Calu3 (cell line): ENCODE results near the gene SLIT1. TPM values are rescaled to one million over a fixed set of nuclear protein-coding genes. Genes with fewer than 3 reads are reported as not detected.

Source experiments
- BruUV-seq: library from RNA; stranded (reverse); fragments of 400-500 nt; replicated peaks from 2 replicates; lab custom pipeline; 2021; lab: Mats Ljungman, UMichigan
- CTCF ChIA-PET: fragments of 300-600 bp; sonication (Branson Sonifier 250); formaldehyde crosslinking; loops from one replicate; lab custom pipeline; 2022; ENCODE audit warnings: antibody characterized with exemption; lab: Charles Lee
- DNase-seq: peaks from one replicate; pipeline ENCODE4 v3.0.0; 2022
- H3K27ac Mint-ChIP-seq: one replicate; pipeline ENCODE4 v1.8.0; 2022; ENCODE audit warnings: mixed read lengths; ENCODE audit not compliant: unreplicated experiment
- H3K27me3 Mint-ChIP-seq: one replicate; pipeline ENCODE4 v1.8.0; 2022; ENCODE audit warnings: mixed read lengths; ENCODE audit not compliant: unreplicated experiment
- H3K36me3 Mint-ChIP-seq: one replicate; pipeline ENCODE4 v1.8.0; 2022; ENCODE audit warnings: mild to moderate bottlenecking, moderate library complexity, mixed read lengths; ENCODE audit not compliant: insufficient read depth, unreplicated experiment
- H3K4me1 Mint-ChIP-seq: one replicate; pipeline ENCODE4 v1.8.0; 2022; ENCODE audit warnings: mild to moderate bottlenecking, low read depth, mixed read lengths; ENCODE audit not compliant: unreplicated experiment
- H3K4me3 Mint-ChIP-seq: one replicate; pipeline ENCODE4 v1.8.0; 2022; ENCODE audit warnings: mild to moderate bottlenecking, low read depth, moderate library complexity, mixed read lengths; ENCODE audit not compliant: unreplicated experiment
- H3K9me3 Mint-ChIP-seq: one replicate; pipeline ENCODE4 v1.8.0; 2022; ENCODE audit warnings: low read depth, mixed read lengths; ENCODE audit not compliant: unreplicated experiment
- intact Hi-C: fragments of 100-400 bp; cut with micrococcal nuclease; formaldehyde crosslinking; loops from one replicate; pipeline ENCODE4 v1.10.0; 2022; ENCODE audit not compliant: unreplicated experiment
- total RNA-seq: library from RNA; stranded (reverse); gene quantifications from 2 replicates; pipeline ENCODE4 v1.2.3, GENCODE V29; 2022
- TF ChIP-seq, protein P1 (sequence below): fragments of 200-600 bp; IDR thresholded peaks from one replicate; pipeline ENCODE4 v1.8.0; 2022; ENCODE audit warnings: antibody characterized with exemption; ENCODE audit not compliant: unreplicated experiment

SLIT1 gene
- total RNA-seq, 1 experiment from 2014 or later = not detected

DNA sequence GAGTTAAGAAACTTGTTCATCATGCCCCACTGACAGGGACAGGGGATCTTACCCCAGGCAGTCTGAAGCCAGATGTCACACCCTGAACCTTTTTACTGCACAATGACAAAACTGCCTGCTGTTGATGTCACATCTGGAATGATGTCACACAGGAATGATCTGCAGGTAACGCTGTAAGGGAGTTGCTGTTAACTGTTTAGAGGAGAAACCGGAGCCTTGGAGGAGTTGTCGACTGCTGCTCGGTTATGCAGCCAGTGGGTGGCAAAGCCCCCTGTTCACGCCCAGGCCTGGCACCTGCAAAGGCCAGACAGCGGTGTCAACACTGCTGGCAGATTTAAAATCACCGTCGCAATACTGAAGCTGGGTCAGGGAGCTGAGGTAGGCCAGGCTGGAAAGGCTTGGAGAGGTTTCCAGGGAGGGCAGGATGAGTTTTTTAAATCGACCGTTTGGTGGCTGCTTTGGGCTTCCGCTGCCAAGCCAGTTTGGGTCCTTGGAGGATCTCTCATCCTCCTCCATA lies 10.0 kb upstream of the SLIT1 start:
- no peaks in the 10 kb centered on the region for H3K36me3 Mint-ChIP-seq
- H3K27ac Mint-ChIP-seq = no peak overlapping the region
- intact Hi-C loops = no loop called here
- peaks cover 41% of the 10 kb centered on the region for H3K27me3 Mint-ChIP-seq
- peak overlapping the region; percentile 58 for H3K4me3 Mint-ChIP-seq
- H3K4me1 Mint-ChIP-seq = no peaks in the 10 kb centered on the region
- TF ChIP-seq, protein P1, sequence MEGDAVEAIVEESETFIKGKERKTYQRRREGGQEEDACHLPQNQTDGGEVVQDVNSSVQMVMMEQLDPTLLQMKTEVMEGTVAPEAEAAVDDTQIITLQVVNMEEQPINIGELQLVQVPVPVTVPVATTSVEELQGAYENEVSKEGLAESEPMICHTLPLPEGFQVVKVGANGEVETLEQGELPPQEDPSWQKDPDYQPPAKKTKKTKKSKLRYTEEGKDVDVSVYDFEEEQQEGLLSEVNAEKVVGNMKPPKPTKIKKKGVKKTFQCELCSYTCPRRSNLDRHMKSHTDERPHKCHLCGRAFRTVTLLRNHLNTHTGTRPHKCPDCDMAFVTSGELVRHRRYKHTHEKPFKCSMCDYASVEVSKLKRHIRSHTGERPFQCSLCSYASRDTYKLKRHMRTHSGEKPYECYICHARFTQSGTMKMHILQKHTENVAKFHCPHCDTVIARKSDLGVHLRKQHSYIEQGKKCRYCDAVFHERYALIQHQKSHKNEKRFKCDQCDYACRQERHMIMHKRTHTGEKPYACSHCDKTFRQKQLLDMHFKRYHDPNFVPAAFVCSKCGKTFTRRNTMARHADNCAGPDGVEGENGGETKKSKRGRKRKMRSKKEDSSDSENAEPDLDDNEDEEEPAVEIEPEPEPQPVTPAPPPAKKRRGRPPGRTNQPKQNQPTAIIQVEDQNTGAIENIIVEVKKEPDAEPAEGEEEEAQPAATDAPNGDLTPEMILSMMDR = no peak
- H3K9me3 Mint-ChIP-seq = no peaks in the 10 kb centered on the region
- no TSS peak for BruUV-seq
- no peak for DNase-seq
- CTCF ChIA-PET = interaction anchor here (0.6 to 1.3 kb wide), 4 partner anchors 63 to 158 kb away, joined by 3 to 4 read pairs (median 3); no protein-coding TSS in a partner anchor

DNA sequence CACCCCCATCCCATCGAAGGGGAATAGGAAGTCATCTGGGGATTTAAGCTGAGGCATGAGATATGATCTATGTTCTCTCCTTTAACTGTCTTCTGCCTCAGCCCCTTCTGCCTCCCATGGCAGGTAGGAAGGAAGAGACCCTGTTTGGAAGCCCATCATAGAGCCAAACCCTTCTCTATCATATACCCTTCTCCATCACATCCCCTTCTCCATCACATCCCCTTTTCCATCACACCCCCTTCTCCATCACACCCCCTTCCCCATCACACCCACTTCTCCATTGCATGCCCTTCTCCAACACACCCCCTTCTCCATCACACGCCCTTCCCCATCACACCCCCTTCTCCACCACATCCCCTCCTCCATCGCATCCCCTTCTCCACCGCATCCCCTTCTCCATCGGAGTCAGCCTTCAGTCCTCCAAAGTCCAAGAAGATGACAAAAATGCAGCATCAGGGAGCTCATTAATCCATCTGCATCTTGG lies 7.2 kb upstream of the SLIT1 start:
- intact Hi-C loops = no loop called here
- CTCF ChIA-PET = no interaction called here
- H3K27me3 Mint-ChIP-seq = peaks cover 22% of the 10 kb centered on the region
- no TSS peak for BruUV-seq
- no peaks in the 10 kb centered on the region for H3K9me3 Mint-ChIP-seq
- H3K27ac Mint-ChIP-seq = no peak overlapping the region
- H3K36me3 Mint-ChIP-seq = no peaks in the 10 kb centered on the region
- TF ChIP-seq, protein P1 = no peak
- H3K4me3 Mint-ChIP-seq = no peak overlapping the region
- no peaks in the 10 kb centered on the region for H3K4me1 Mint-ChIP-seq
- DNase-seq = no peak

DNA sequence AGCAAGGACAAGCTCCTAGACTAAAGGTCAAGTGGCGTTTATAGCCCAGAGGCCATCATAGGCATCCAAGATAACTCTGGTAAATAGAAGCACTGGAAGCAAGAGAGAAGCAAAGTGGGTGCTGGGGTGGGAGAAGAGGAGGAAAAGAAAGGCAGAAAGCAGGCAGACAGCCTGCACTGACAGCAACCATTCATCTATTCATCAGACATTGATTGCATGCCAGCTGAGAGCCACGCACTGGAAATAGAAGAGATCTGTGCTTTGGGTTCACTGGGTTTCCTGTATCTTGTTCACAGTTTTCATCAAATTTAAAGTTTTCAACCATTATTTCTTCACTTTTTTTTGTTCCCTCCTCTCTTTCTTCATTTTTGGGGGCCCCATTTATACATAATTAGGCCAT lies 4.7 kb upstream of the SLIT1 start:
- no peaks in the 10 kb centered on the region for H3K36me3 Mint-ChIP-seq
- H3K27me3 Mint-ChIP-seq = peaks cover 7% of the 10 kb centered on the region
- H3K9me3 Mint-ChIP-seq = no peaks in the 10 kb centered on the region
- no peak for DNase-seq
- H3K4me3 Mint-ChIP-seq = no peak overlapping the region
- TF ChIP-seq, protein P1 = no peak
- H3K27ac Mint-ChIP-seq = no peak overlapping the region
- no TSS peak for BruUV-seq
- no peaks in the 10 kb centered on the region for H3K4me1 Mint-ChIP-seq
- CTCF ChIA-PET = no interaction called here
- intact Hi-C loops = no loop called here

DNA sequence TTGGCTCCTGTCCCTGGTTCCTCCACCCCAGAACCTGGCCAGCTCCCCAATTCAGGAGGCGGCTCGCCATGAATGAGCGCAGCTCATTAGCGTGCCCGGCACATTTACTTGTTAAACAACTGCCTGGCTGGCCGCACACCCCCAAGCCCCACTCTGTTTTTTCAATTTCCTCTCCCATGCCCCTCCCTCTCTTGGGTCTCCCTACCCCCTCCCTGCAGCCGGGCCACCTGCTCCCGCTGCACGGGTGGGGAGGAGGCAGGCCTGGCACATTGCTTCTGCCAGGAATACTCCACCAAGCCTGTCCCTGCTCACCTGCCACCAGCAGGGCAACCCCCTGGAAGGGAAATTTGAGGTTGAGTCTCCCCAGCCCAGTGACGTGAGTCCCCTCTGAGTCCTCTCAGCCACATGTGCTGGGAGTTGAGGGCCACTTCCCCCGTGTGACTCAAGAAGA lies 2.5 kb upstream of the SLIT1 start:
- no peaks in the 10 kb centered on the region for H3K27me3 Mint-ChIP-seq
- no TSS peak for BruUV-seq
- no peak for DNase-seq
- H3K4me3 Mint-ChIP-seq = no peak overlapping the region
- CTCF ChIA-PET = no interaction called here
- TF ChIP-seq, protein P1 = no peak
- no peaks in the 10 kb centered on the region for H3K4me1 Mint-ChIP-seq
- intact Hi-C loops = no loop called here
- no peaks in the 10 kb centered on the region for H3K9me3 Mint-ChIP-seq
- no peaks in the 10 kb centered on the region for H3K36me3 Mint-ChIP-seq
- no peak overlapping the region for H3K27ac Mint-ChIP-seq
